HepG2 (cell line): Measurements from ENCODE around the gene NAPSA. TPM values are rescaled to one million over a fixed set of nuclear protein-coding genes. Genes with fewer than 3 reads are reported as not detected.

Experiments
- ATAC-seq: fragments of 200-7000 bp; cut with Tn5 transposase; 3 replicates; pipeline ENCODE4 v1.9.1; 2020; ENCODE audit warnings: mild to moderate bottlenecking, moderate library complexity
- BruUV-seq: library from RNA; stranded (reverse); fragments of 400-500 nt; replicated peaks from 2 replicates; lab custom pipeline; 2021; lab: Mats Ljungman, UMichigan
- CTCF ChIA-PET: fragments of 300-600 bp; formaldehyde crosslinking; extraction: SDS; loops from one replicate; lab custom pipeline; 2021; ENCODE audit warnings: low total read pairs, inconsistent platforms, low intra/inter-chr PET ratio; lab: Yijun Ruan, JAX
- POLR2A ChIA-PET: fragments of 350-600 bp; sonication (Branson Sonifier 250); formaldehyde crosslinking; loops from one replicate; lab custom pipeline; 2020; ENCODE audit warnings: antibody characterized with exemption, inconsistent platforms; lab: Yijun Ruan, JAX
- DNase-seq: peaks from one replicate; pipeline ENCODE4 v3.0.0-alpha.2; 2015; ENCODE audit warnings: low spot score
- FAIRE-seq: peaks from 3 replicates; lab custom pipeline; 2011; peaks lifted over from hg19 to GRCh38; lab: Jason Lieb, UNC
- H2AFZ ChIP-seq: one replicate; pipeline ENCODE4 v1.6.1; 2011; ENCODE audit warnings: low read length, inconsistent platforms
- H3K27ac ChIP-seq: fragments of 300-600 bp; 3 replicates; pipeline ENCODE4 v1.8.0; 2011; ENCODE audit warnings: mixed run types, mild to moderate bottlenecking, mixed read lengths, low read length, inconsistent platforms; ENCODE audit not compliant: insufficient read depth; ENCODE audit errors: extremely low read length
- H3K27me3 ChIP-seq, 2 experiments: fragments of 200-600 bp in 1 of 2; 2 replicates in 1 of 2; 3 replicates in 1 of 2; pipeline versions ENCODE4 v1.6.0 to v1.8.0; 2011; ENCODE audit warnings: low read length in 2 of 2, mild to moderate bottlenecking in 2 of 2, moderate library complexity in 2 of 2, inconsistent platforms in 1 of 2; ENCODE audit not compliant: insufficient read depth in 2 of 2, control insufficient read depth in 1 of 2
- H3K36me3 ChIP-seq, 2 experiments: fragments of 200-600 bp in 1 of 2; replicated peaks in 1 of 2; 2 replicates in 1 of 2; 3 replicates in 1 of 2; pipeline versions ENCODE4 v1.5.1 to v1.8.0; 2011; ENCODE audit warnings: low read length in 2 of 2, inconsistent platforms in 1 of 2; ENCODE audit not compliant: insufficient read depth in 2 of 2, control insufficient read depth in 1 of 2
- H3K4me1 ChIP-seq: 2 replicates; pipeline ENCODE4 v1.5.1; 2012; ENCODE audit warnings: low read length, inconsistent platforms; ENCODE audit not compliant: insufficient read depth
- H3K4me2 ChIP-seq: 2 replicates; pipeline ENCODE4 v1.6.0; 2011; ENCODE audit warnings: low read depth, low read length, inconsistent platforms
- H3K4me3 ChIP-seq, 3 experiments: fragments of 200-600 bp in 1 of 3; sonication (generic), shearing (Covaris generic) in 1 of 3; replicated peaks in 1 of 3; 2 replicates each; pipeline ENCODE4 v1.5.1; 2011 to 2016; ENCODE audit warnings: low read length in 3 of 3, inconsistent platforms in 2 of 3, low read depth in 2 of 3, mild to moderate bottlenecking in 2 of 3, control low read depth in 1 of 3, mixed read lengths in 1 of 3; ENCODE audit not compliant: insufficient read depth in 1 of 3
- H3K79me2 ChIP-seq: one replicate; pipeline ENCODE4 v1.6.1; 2011; ENCODE audit warnings: low read length, inconsistent platforms; ENCODE audit not compliant: insufficient read depth
- H3K9ac ChIP-seq: 2 replicates; pipeline ENCODE4 v1.6.0; 2011; ENCODE audit warnings: mild to moderate bottlenecking, low read depth, low read length, inconsistent platforms; ENCODE audit not compliant: insufficient read depth
- H3K9me3 ChIP-seq: 2 replicates; pipeline ENCODE4 v1.5.1; 2012; ENCODE audit warnings: mild to moderate bottlenecking, low read length
- H4K20me1 ChIP-seq: 2 replicates; pipeline ENCODE4 v1.6.0; 2011; ENCODE audit warnings: inconsistent platforms, mild to moderate bottlenecking, low read length, moderate library complexity; ENCODE audit not compliant: insufficient read depth
- EED ChIP-seq: sonication (generic); formaldehyde crosslinking; IDR thresholded peaks from 2 replicates; pipeline ENCODE4 v1.5.0; 2020; ENCODE audit warnings: mild to moderate bottlenecking, missing genetic modification reagents
- FOSL2 ChIP-seq: sonication (generic); formaldehyde crosslinking; IDR thresholded peaks from 2 replicates; pipeline ENCODE4 v1.4.0; 2020; ENCODE audit warnings: missing genetic modification reagents
- KDM5A ChIP-seq: fragments of 200-600 bp; sonication (generic); IDR thresholded peaks from 2 replicates; pipeline ENCODE4 v1.7.0; 2018; ENCODE audit warnings: antibody characterized with exemption, mild to moderate bottlenecking, low read length, borderline replicate concordance
- PHF8 ChIP-seq: sonication (generic); formaldehyde crosslinking; IDR thresholded peaks from 2 replicates; pipeline ENCODE4 v1.5.0; 2020; ENCODE audit warnings: missing genetic modification reagents
- TP53 ChIP-seq: sonication (generic); formaldehyde crosslinking; conservative IDR thresholded peaks from 2 replicates; pipeline ENCODE4 v1.4.0; 2020; ENCODE audit warnings: missing genetic modification reagents
- ZNF251 ChIP-seq: sonication (generic); formaldehyde crosslinking; IDR thresholded peaks from 2 replicates; pipeline ENCODE4 v1.9.0; 2021; ENCODE audit warnings: mild to moderate bottlenecking, missing genetic modification reagents
- ZNF30 ChIP-seq: sonication (generic); formaldehyde crosslinking; IDR thresholded peaks from 2 replicates; pipeline ENCODE4 v1.5.0; 2020; ENCODE audit warnings: mild to moderate bottlenecking, missing genetic modification reagents
- ZNF510 ChIP-seq: sonication (generic); formaldehyde crosslinking; IDR thresholded peaks from 2 replicates; pipeline ENCODE4 v1.4.0; 2020; ENCODE audit warnings: low read depth, mild to moderate bottlenecking, missing genetic modification reagents
- ZNF761 ChIP-seq: sonication (generic); formaldehyde crosslinking; conservative IDR thresholded peaks from 2 replicates; pipeline ENCODE4 v1.4.0; 2020; ENCODE audit warnings: mild to moderate bottlenecking, missing genetic modification reagents
- WGBS: methylation state at CpG from one replicate; pipeline ENCODE4 v1.1.6; 2017; ENCODE audit warnings: low lambda C conversion rate; 5-methylcytosine and 5-hydroxymethylcytosine counted together
- in situ Hi-C: cut with HindIII; loops from 2 replicates; pipeline ENCODE4 v1.10.0; 2017; ENCODE audit warnings: low pct_unique_long_range_greater_than_20kb; ENCODE audit not compliant: extremely low pct_ligation_motif_present
- intact Hi-C: fragments of 100-400 bp; cut with micrococcal nuclease; formaldehyde crosslinking; loops from one replicate; pipeline ENCODE4 v1.10.0; 2022; ENCODE audit not compliant: unreplicated experiment
- polyA plus RNA-seq, 8 experiments: library from polyadenylated mRNA; depleted of rRNA in 3 of 8; stranded (reverse) in 7 of 8; unstranded in 1 of 8; fragments of >200 nt; fragmentation: Illumina TruSeq in 4 of 8; extraction: Trizol in 4 of 8; gene quantifications; 2 replicates each; pipeline versions ENCODE4 v1.2.1 to v1.2.3, GENCODE V29; 2011 to 2016; ENCODE audit warnings: low read depth in 4 of 8, missing spikeins in 1 of 8, mixed read lengths in 1 of 8; ENCODE audit not compliant: insufficient read depth in 1 of 8
- total RNA-seq, 5 experiments: library from RNA; depleted of rRNA; stranded (reverse); fragments of >200 nt; fragmentation: Illumina TruSeq; extraction: Trizol; gene quantifications; 2 replicates each; pipeline ENCODE4 v1.2.3, GENCODE V29; 2016; ENCODE audit warnings: low read depth in 1 of 5

NAPSA gene
- total and polyA plus RNA-seq, 2 of the 13 experiments (the other 11 are each of a cell fraction or from before 2014, with no cell fraction given): not detected

DNA sequence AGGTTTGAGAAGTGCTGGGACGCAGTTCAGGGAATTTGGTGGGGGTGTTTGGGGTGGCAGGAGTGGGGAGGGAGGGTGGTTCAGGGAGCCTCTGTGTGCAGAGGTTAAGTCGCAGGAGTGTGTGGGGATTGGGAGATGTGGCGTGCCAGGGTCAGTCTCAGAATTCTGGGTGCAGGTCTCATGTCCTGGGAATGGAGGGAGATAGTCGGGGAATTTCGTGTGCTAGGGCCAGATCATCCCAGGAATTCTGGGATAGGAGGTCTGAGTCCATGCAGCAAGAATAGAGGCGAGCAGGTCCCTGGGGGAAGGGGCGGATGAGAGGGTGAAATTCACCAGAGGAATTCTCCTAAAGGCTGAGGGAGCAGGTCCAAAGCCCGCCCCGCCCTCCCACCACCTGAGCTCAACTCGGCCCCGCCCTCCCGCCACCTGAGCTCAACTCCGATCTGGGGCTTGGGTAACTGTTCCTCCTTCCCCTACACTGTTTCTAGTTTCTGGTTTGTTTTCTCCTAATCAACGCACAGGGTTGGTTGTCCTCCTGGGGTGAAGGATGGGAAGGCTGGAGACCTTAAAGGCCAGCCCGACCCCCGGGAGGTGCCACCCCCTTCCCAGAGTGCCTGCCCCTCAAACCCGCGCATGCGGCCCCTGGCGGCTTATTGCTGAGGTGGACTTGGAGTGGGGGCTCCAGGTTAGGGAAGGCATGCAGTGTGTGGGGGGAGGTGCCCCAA lies 51.5 kb downstream of the NAPSA start:
- intact Hi-C loops (no loop called here), in situ Hi-C loops (no loop called here)
- no peak for DNase-seq
- Histone ChIP-seq H3K27me3 (no peaks in the 10 kb centered on the region), H3K4me3 (no peak overlapping the region), H3K9ac (no peak overlapping the region), H3K4me2 (no peak overlapping the region; the same call in 1 of the 2 replicates), H3K36me3 (no peaks in the 10 kb centered on the region), H3K79me2 (no peaks in the 10 kb centered on the region), H3K9me3 (no peaks in the 10 kb centered on the region), H3K27ac (no peak overlapping the region), H2AFZ (no peak overlapping the region), H4K20me1 (no peaks in the 10 kb centered on the region), H3K4me1 (peaks cover 13% of the 10 kb centered on the region)
- ChIA-PET CTCF (no interaction called here), POLR2A (interaction anchor here (0.9 kb wide), 1 partner anchor 15 kb away, joined by 3 read pairs; the partner anchor contains the start of gene KCNC3)
- no peak for ATAC-seq
- WGBS: 48% methylated on average over 20 of the region's 20 CpGs
- no peak for FAIRE-seq
- BruUV-seq: no TSS peak
- TF ChIP-seq FOSL2 (CRISPR knock-in tag) (no peak), PHF8 (CRISPR knock-in tag) (no peak), ZNF761 (CRISPR knock-in tag) (no peak), KDM5A (no peak), ZNF510 (CRISPR knock-in tag) (no peak), ZNF30 (CRISPR knock-in tag) (no peak), TP53 (no peak), EED (no peak), ZNF251 (CRISPR knock-in tag) (no peak)
